ENCODE results near the gene ANKRD55. TPM values are rescaled to one million over a fixed set of nuclear protein-coding genes. Genes with fewer than 3 reads are reported as not detected.
"Not testable (repeated sequence)": the region's sequence is repeated elsewhere in the genome, so short reads cannot be mapped to it uniquely, and the experiment has no call there.

ANKRD55 gene
- total and polyA plus RNA-seq, 2 of the 8 experiments (the other 6 are each of a cell fraction or from before 2014, with no cell fraction given), result not detected

GRCh38 chr5:56102207-56102606 lies 130.9 kb downstream of the ANKRD55 start:
- H2BK15ac ChIP-seq (ENCODE audit: low read length); H3K4me3 ChIP-seq (ENCODE audit: extremely low read depth in 1 of 4, insufficient read depth in 2 of 4, low read depth in 3 of 4, low read length in 4 of 4); H3K9me3 ChIP-seq (ENCODE audit: insufficient read depth in 2 of 2, low read depth in 1 of 2, low read length in 1 of 2); H3K79me2 ChIP-seq (ENCODE audit: control insufficient read depth in 1 of 2, insufficient read depth in 2 of 2, low read length in 2 of 2); H3K36me3 ChIP-seq (ENCODE audit: control insufficient read depth in 2 of 4, insufficient read depth in 4 of 4, low read length in 3 of 4); H3K4ac ChIP-seq (replicated peaks; ENCODE audit: insufficient read length, low read depth, low read length); H3K14ac ChIP-seq (ENCODE audit: insufficient read length); H3K9ac ChIP-seq (replicated peaks in 1 of 4; ENCODE audit: extremely low read depth in 1 of 4, low read depth in 3 of 4, low read length in 3 of 4); H4K8ac ChIP-seq (ENCODE audit: extremely low read depth, insufficient read depth, low read length); FAIRE-seq; H3K4me2 ChIP-seq (ENCODE audit: insufficient read depth in 1 of 2, low read depth in 2 of 2, low read length in 2 of 2); H2AFZ ChIP-seq (ENCODE audit: low read length); POLR2A ChIA-PET (ENCODE audit: partially characterized antibody); H3K23me2 ChIP-seq (ENCODE audit: low read depth, low read length); H3K4me1 ChIP-seq (replicated peaks in 1 of 4; ENCODE audit: control insufficient read depth in 3 of 4, insufficient read depth in 4 of 4, low read length in 3 of 4); H4K5ac ChIP-seq (ENCODE audit: insufficient read length, low read depth, low read length); H4K20me1 ChIP-seq (replicated peaks in 1 of 2; ENCODE audit: control insufficient read depth in 1 of 2, insufficient read depth in 2 of 2, low read length in 2 of 2); H3K23ac ChIP-seq (ENCODE audit: insufficient read length); H4K91ac ChIP-seq (replicated peaks; ENCODE audit: insufficient read length, low read length); H2BK5ac ChIP-seq (ENCODE audit: low read depth, low read length); H3K27me3 ChIP-seq (replicated peaks in 1 of 4; ENCODE audit: control insufficient read depth in 3 of 4, extremely low read depth in 1 of 4, insufficient read depth in 3 of 4, low read length in 3 of 4); H3K56ac ChIP-seq (replicated peaks; ENCODE audit: insufficient read length, low read depth, low read length); H2BK20ac ChIP-seq (ENCODE audit: low read length); H2BK120ac ChIP-seq (replicated peaks; ENCODE audit: low read depth, low read length); H3K27ac ChIP-seq (ENCODE audit: low read depth, low read length); H3K18ac ChIP-seq (ENCODE audit: extremely low read depth, low read length); DNase-seq (ENCODE audit: low read depth in 1 of 2, low spot score in 2 of 2); H2AK5ac ChIP-seq (ENCODE audit: low read depth, low read length); H3K79me1 ChIP-seq (ENCODE audit: low read depth, low read length); H2BK12ac ChIP-seq (ENCODE audit: low read depth, low read length): not testable (repeated sequence)
- WGBS, 2 experiments (ENCODE audit: extremely low coverage in 1 of 2, insufficient coverage in 1 of 2, insufficient read length in 1 of 2, insufficient replicate concordance in 2 of 2, low coverage in 1 of 2, low lambda C conversion rate in 2 of 2, missing lambda C conversion rate in 1 of 2), result 92% methylated on average over 8 of the region's 9 CpGs; no CpG with 5 or more reads in 1 of the 2 experiments
- CTCF ChIA-PET (ENCODE audit: partially characterized antibody), result interaction anchor here (1.1 kb wide), 1 partner anchor 8 kb away, joined by 3 read pairs; no protein-coding TSS in a partner anchor
